HFF-Myc (cell line): Measurements from ENCODE around the gene JOSD2.
"Not testable (repeated sequence)": the region's sequence is repeated elsewhere in the genome, so short reads cannot be mapped to it uniquely, and the experiment has no call there.

Experiments
- DNase-seq: peaks from one replicate; pipeline ENCODE4 v3.0.0-alpha.2; 2011; ENCODE audit warnings: low read depth; ENCODE audit errors: extremely low read depth
- H3K4me3 ChIP-seq: replicated peaks from 2 replicates; pipeline ENCODE4 v1.5.1; 2011; ENCODE audit warnings: low read depth, mild to moderate bottlenecking, control low read depth, low read length
- TF ChIP-seq, protein P1 (sequence below): IDR thresholded peaks from 2 replicates; pipeline ENCODE4 v1.5.1; 2012; ENCODE audit warnings: mild to moderate bottlenecking, low read depth, low read length, control low read depth; ENCODE audit errors: missing control alignments

JOSD2 gene

DNA sequence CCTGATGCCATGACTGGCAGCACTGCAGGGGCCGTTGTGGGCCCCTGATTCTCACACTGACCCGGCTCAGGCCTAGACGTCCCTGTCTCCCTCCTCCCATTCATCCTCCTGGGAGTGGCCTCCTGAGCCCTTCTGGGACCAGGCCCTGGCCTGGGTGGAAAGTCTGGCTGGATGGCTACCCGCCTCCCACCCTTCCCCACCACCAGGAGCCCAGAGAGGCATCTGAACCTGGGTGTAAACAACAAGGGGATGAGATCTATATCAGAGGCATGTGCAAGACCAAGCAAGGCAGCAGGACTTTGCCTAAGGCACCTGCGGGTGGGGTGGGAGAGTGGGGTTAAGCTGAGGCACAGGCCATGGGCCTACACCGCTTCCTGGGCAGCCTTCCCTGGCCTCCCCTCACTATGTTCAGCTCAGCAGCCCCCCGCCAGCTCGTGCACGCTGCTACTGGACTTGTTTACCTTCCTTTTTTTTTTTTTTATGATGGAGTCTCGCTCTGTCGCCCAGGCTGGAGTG, 24.7 kb upstream of the JOSD2 start:
- TF ChIP-seq, protein P1, sequence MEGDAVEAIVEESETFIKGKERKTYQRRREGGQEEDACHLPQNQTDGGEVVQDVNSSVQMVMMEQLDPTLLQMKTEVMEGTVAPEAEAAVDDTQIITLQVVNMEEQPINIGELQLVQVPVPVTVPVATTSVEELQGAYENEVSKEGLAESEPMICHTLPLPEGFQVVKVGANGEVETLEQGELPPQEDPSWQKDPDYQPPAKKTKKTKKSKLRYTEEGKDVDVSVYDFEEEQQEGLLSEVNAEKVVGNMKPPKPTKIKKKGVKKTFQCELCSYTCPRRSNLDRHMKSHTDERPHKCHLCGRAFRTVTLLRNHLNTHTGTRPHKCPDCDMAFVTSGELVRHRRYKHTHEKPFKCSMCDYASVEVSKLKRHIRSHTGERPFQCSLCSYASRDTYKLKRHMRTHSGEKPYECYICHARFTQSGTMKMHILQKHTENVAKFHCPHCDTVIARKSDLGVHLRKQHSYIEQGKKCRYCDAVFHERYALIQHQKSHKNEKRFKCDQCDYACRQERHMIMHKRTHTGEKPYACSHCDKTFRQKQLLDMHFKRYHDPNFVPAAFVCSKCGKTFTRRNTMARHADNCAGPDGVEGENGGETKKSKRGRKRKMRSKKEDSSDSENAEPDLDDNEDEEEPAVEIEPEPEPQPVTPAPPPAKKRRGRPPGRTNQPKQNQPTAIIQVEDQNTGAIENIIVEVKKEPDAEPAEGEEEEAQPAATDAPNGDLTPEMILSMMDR, result no peak
- DNase-seq, result no peak
- H3K4me3 ChIP-seq, result no peak overlapping the region

GRCh38 chr19:50534478-50534877, 23.5 kb upstream of the JOSD2 start:
- no peak overlapping the region for H3K4me3 ChIP-seq
- no peak for DNase-seq
- TF ChIP-seq, protein P1, result no peak

DNA sequence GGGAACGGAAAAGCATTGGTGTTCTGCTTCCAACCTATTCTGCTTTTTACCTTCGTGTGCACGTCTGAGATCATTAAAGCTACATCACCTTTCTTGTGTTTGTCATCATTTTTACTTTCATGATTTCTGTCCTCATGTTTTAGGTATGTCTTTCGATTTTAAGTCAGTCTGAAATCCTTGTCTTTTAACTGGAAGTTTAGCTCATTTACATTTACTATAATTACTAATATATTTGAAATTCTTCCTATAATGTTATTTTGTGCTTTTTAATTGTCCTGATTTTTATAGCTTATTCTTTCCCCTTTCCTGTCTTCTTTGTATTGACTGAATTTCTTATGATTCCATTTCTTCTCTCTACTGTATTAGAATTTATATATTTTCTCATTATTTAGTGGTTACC, 22.0 kb upstream of the JOSD2 start:
- TF ChIP-seq, protein P1, result no peak
- DNase-seq, result no peak
- H3K4me3 ChIP-seq, result no peak overlapping the region

DNA sequence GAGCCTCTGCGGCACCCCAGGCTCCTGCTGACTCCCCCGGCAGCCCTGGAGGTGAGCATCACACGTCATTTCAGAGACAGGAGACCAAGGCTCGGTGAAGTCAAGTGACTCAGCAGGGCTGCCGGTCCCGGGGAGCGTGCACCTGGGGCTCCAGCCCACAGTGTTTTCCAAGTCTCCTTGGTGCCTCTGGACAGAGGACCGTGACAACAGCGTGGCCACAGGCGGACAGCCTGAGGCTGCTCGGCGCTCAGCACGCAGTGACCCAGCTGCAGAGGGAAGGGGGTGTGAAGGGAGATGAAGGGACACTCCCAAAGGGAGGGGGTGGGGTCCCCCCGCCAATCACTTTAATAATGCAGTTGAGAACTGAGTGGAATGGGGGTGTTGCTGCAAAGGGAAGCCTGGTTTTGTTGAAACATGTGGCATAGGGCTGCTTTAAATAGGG, 20.2 kb upstream of the JOSD2 start:
- TF ChIP-seq, protein P1, result no peak

GRCh38 chr19:50528052-50528451, 17.1 kb upstream of the JOSD2 start:
- not testable (repeated sequence) for H3K4me3 ChIP-seq, DNase-seq

More for the DNA sequence above, 20.2 kb upstream of the JOSD2 start:
- DNase-seq, result no peak
- H3K4me3 ChIP-seq, result no peak overlapping the region

DNA sequence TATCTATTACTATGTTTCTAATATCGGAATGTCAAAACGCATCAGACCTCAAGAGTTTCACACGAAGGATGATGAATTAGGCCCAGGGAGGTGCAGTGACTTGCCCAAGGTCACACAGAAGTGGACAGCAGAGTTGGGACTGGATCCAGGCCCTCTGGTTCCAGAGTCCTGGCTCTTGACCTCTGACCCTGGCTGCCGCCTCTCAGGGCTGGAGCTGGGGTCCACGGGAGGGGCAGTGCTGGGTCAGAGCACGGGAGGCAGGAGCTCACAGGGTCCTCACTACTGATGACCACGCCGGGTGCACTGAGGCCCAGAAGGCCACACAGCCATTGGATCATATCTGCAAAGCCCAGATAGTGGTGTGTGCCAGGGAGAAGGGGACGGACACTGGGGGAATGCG, 11.9 kb upstream of the JOSD2 start:
- no peak overlapping the region for H3K4me3 ChIP-seq
- DNase-seq, result no peak
- TF ChIP-seq, protein P1, result no peak

DNA sequence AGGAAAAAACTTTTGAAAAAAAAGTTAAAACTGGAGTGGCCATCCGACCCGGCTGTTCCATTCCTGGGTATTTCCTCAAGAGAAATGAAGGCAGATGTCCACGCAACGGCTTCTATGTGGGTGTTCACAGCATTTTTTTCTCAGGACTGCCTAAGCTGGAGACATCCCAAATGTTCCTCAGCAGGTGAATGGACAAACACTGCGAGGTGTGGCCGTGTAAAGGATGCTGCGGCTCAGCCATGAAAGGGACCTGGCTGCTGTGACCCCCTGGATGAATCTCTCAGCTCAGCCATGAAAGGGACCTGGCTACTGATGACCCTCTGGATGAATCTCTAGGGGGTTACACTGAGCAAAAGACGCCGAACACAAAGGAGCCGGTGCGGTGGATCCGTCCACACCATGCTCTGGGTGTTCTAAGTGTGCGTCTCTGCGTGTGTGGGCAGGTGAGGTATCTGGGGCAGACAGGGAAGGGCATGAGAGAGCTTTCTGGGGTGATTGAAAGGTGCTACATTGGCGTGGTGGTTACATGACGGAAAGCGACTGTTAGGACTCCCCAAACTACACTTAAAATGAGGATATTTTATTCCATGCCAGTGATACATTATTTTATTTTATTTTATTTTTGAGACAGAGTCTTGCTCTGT, 10.0 kb upstream of the JOSD2 start:
- DNase-seq, result no peak
- TF ChIP-seq, protein P1, result no peak
- no peak overlapping the region for H3K4me3 ChIP-seq
